ENCODE data around the gene IQCK. TPM values are rescaled to one million over a fixed set of nuclear protein-coding genes. Genes with fewer than 3 reads are reported as not detected.

The IQCK gene
- total and polyA plus RNA-seq, 2 donors (not counting 3 experiments of a cell fraction or from before 2014, with no cell fraction given), result 17.2 to 18.1 TPM

- dilution Hi-C loops (cut with MboI; ENCODE audit: extremely low pct_ligation_motif_present, low sequenced_read_pairs), result no loop called here
- Histone ChIP-seq H3K79me2 (ENCODE audit: control insufficient read depth, insufficient read depth, low read length) (no peaks in the 10 kb centered on the region), H2AFZ (ENCODE audit: low read depth, low read length) (no peak overlapping the region), H3K4me1 (ENCODE audit: control insufficient read depth, extremely low read depth, insufficient read depth, low read length) (no peaks in the 10 kb centered on the region), H3K4me2 (ENCODE audit: insufficient read depth, low read length) (no peak overlapping the region), H4K20me1 (replicated peaks; ENCODE audit: control insufficient read depth, extremely low read depth, insufficient read depth, low read length) (no peaks in the 10 kb centered on the region), H3K9me1 (replicated peaks; ENCODE audit: control insufficient read depth, extremely low read depth, insufficient read depth, low read length) (no peaks in the 10 kb centered on the region), H3K9me3 (replicated peaks; ENCODE audit: control insufficient read depth, insufficient read depth, low read length) (no peaks in the 10 kb centered on the region), H3K27me3 (ENCODE audit: control insufficient read depth in 2 of 2, insufficient read depth in 2 of 2, low read length in 2 of 2) (no peaks in the 10 kb centered on the region), H3K27ac (ENCODE audit: insufficient read depth, low read depth, low read length) (no peak overlapping the region), H3K9ac (replicated peaks; ENCODE audit: extremely low read depth, insufficient read depth, low read length) (no peak overlapping the region), H3K4me3 (replicated peaks in 1 of 3; ENCODE audit: insufficient read depth in 1 of 3, low read depth in 1 of 3, low read length in 3 of 3) (no peak overlapping the region), H3K36me3 (ENCODE audit: control insufficient read depth in 2 of 2, extremely low read depth in 1 of 2, insufficient read depth in 2 of 2, low read length in 2 of 2) (no peaks in the 10 kb centered on the region)
- POLR2A ChIA-PET, result no interaction called here
- no TSS peak for BruUV-seq (replicated peaks)
- intact Hi-C loops (cut with micrococcal nuclease), result no loop called here
- DNase-seq (ENCODE audit: low read depth, low spot score) (no peak), FAIRE-seq (no peak)
- CTCF ChIA-PET, result interaction anchor here (1.3 to 6.5 kb wide), 3 partner anchors 11 to 488 kb away, joined by 5 to 134 read pairs (median 62); no protein-coding TSS in a partner anchor
- no peak for TF ChIP-seq POLR2AphosphoS5 (IDR thresholded peaks at IDR 0.05; ENCODE audit: insufficient read depth, low read depth, low read length)
- no peak for TF ChIP-seq GATA2 (IDR thresholded peaks at IDR 0.05; ENCODE audit: insufficient read depth, insufficient read length, low read depth, low read length)
- no peak for TF ChIP-seq FOS (IDR thresholded peaks at IDR 0.05; ENCODE audit: borderline replicate concordance, insufficient read depth, low read length)
- TF ChIP-seq MYC (IDR thresholded peaks at IDR 0.05; ENCODE audit: low read depth, low read length), result no peak
- no peak for TF ChIP-seq EZH2 (IDR thresholded peaks at IDR 0.05; ENCODE audit: borderline replicate concordance, low read depth, low read length, severe bottlenecking)
- TF ChIP-seq POLR2A (IDR thresholded peaks at IDR 0.05; ENCODE audit: low read depth, low read length), result no peak
- no peak for TF ChIP-seq JUN (IDR thresholded peaks at IDR 0.05; ENCODE audit: borderline replicate concordance, insufficient read depth, insufficient read length, low read depth)
- TF ChIP-seq CTCF (IDR thresholded peaks at IDR 0.05; ENCODE audit: extremely low read depth in 1 of 2, insufficient read depth in 1 of 2, low read depth in 1 of 2, low read length in 2 of 2), result no peak
- no peak for TF ChIP-seq MAX (IDR thresholded peaks at IDR 0.05; ENCODE audit: insufficient read depth, insufficient read length)
Observed at GRCh38 chr16:19896951-19897350, 178.9 kb downstream of the IQCK start.

All from endothelial cell of umbilical vein (primary cell).